OCI-LY1 (cell line): ENCODE data around the gene BZW2.

Source experiments
- H2AFZ ChIP-seq: fragments of 200-600 bp; sonication (generic), shearing (Covaris generic); 2 replicates; pipeline ENCODE4 v1.6.0; 2014; ENCODE audit warnings: antibody characterized with exemption, mild to moderate bottlenecking, low read length
- H3F3A ChIP-seq: fragments of 200-600 bp; sonication (generic), shearing (Covaris generic); 2 replicates; pipeline ENCODE4 v1.6.0; 2014; ENCODE audit warnings: mild to moderate bottlenecking, antibody characterized with exemption, low read length, moderate library complexity; ENCODE audit not compliant: insufficient read depth
- H3K27ac ChIP-seq: fragments of 200-600 bp; sonication (generic); 2 replicates; pipeline ENCODE4 v1.5.1; 2014; ENCODE audit warnings: low read length, mixed run types, mild to moderate bottlenecking, low read depth; ENCODE audit not compliant: poor library complexity, severe bottlenecking
- H3K27me3 ChIP-seq: fragments of 200-600 bp; sonication (generic); 2 replicates; pipeline ENCODE4 v1.6.0; 2014; ENCODE audit warnings: antibody characterized with exemption, mild to moderate bottlenecking, low read length, moderate library complexity; ENCODE audit not compliant: insufficient read depth
- H3K36me3 ChIP-seq: fragments of 200-600 bp; sonication (generic); 2 replicates; pipeline ENCODE4 v1.6.1; 2014; ENCODE audit warnings: mild to moderate bottlenecking, antibody characterized with exemption, low read length, moderate library complexity, mixed read lengths; ENCODE audit not compliant: insufficient read depth
- H3K4me1 ChIP-seq: fragments of 200-600 bp; sonication (generic); 2 replicates; pipeline ENCODE4 v1.5.1; 2014; ENCODE audit warnings: mild to moderate bottlenecking, low read length, moderate library complexity; ENCODE audit not compliant: insufficient read depth, severe bottlenecking
- H3K4me2 ChIP-seq: fragments of 200-600 bp; sonication (generic), shearing (Covaris generic); 2 replicates; pipeline ENCODE4 v1.6.1; 2014; ENCODE audit warnings: low read length
- H3K4me3 ChIP-seq: fragments of 200-600 bp; sonication (generic); 2 replicates; pipeline ENCODE4 v1.5.1; 2014; ENCODE audit warnings: low read length, low read depth, mild to moderate bottlenecking, mixed read lengths; ENCODE audit not compliant: poor library complexity, severe bottlenecking
- H3K79me2 ChIP-seq: fragments of 200-600 bp; shearing (Covaris generic); 2 replicates; pipeline ENCODE4 v1.6.1; 2016; ENCODE audit warnings: mixed run types, low read length, mixed read lengths; ENCODE audit not compliant: insufficient read depth
- H3K9ac ChIP-seq: fragments of 200-600 bp; sonication (generic), shearing (Covaris generic); 2 replicates; pipeline ENCODE4 v1.6.1; 2014; ENCODE audit warnings: mild to moderate bottlenecking, low read length, mixed read lengths
- H3K9me2 ChIP-seq: fragments of 200-600 bp; sonication (generic), shearing (Covaris generic); 2 replicates; pipeline ENCODE4 v1.6.1; 2014; ENCODE audit warnings: low read depth, mild to moderate bottlenecking, low read length, mixed read lengths
- H3K9me3 ChIP-seq: fragments of 200-600 bp; shearing (Covaris generic); 2 replicates; pipeline ENCODE4 v1.6.1; 2014; ENCODE audit warnings: low read length, mixed read lengths
- H4K20me1 ChIP-seq: fragments of 200-600 bp; sonication (generic), shearing (Covaris generic); 2 replicates; pipeline ENCODE4 v1.6.0; 2016; ENCODE audit warnings: mild to moderate bottlenecking, low read length; ENCODE audit not compliant: insufficient read depth
- CTCF ChIP-seq: fragments of 200-600 bp; sonication (generic), shearing (Covaris generic); IDR thresholded peaks from 2 replicates; pipeline ENCODE4 v1.5.1; 2017; ENCODE audit warnings: mild to moderate bottlenecking, antibody characterized with exemption, low read length, moderate library complexity, mixed read lengths
- EZH2 ChIP-seq: fragments of 200-600 bp; sonication (generic), shearing (Covaris generic); IDR thresholded peaks from 2 replicates; pipeline ENCODE4 v1.8.0; 2017; ENCODE audit warnings: borderline replicate concordance, mixed run types, mild to moderate bottlenecking, antibody characterized with exemption, low read length, moderate library complexity, mixed read lengths

The BZW2 gene

GRCh38 chr7:16668049-16668858, 22.3 kb downstream of the BZW2 start:
- no peak overlapping the region for H3K4me2 ChIP-seq
- H3K9ac ChIP-seq: no peak overlapping the region
- H3F3A ChIP-seq: no peaks in the 10 kb centered on the region
- H3K79me2 ChIP-seq: peaks cover 60% of the 10 kb centered on the region
- H3K27ac ChIP-seq: no peak overlapping the region
- H4K20me1 ChIP-seq: no peaks in the 10 kb centered on the region
- no peak overlapping the region for H3K4me3 ChIP-seq
- no peak overlapping the region for H2AFZ ChIP-seq
- H3K36me3 ChIP-seq: peaks cover 84% of the 10 kb centered on the region
- no peaks in the 10 kb centered on the region for H3K4me1 ChIP-seq
- H3K9me2 ChIP-seq: no peaks in the 10 kb centered on the region
- TF ChIP-seq EZH2 (no peak), CTCF (no peak)
- no peaks in the 10 kb centered on the region for H3K27me3 ChIP-seq
- no peaks in the 10 kb centered on the region; the same call in 1 of the 2 replicates for H3K9me3 ChIP-seq

- peaks cover 86% of the 10 kb centered on the region for H3K36me3 ChIP-seq
- H3K9ac ChIP-seq: no peak overlapping the region
- no peaks in the 10 kb centered on the region for H3F3A ChIP-seq
- no peak for TF ChIP-seq CTCF
- no peak for TF ChIP-seq EZH2
- no peaks in the 10 kb centered on the region for H3K9me2 ChIP-seq
- H3K4me1 ChIP-seq: no peaks in the 10 kb centered on the region
- no peak overlapping the region for H3K4me3 ChIP-seq
- no peak overlapping the region for H3K4me2 ChIP-seq
- H2AFZ ChIP-seq: no peak overlapping the region
- H4K20me1 ChIP-seq: no peaks in the 10 kb centered on the region
- H3K27ac ChIP-seq: no peak overlapping the region
- H3K79me2 ChIP-seq: peaks cover 53% of the 10 kb centered on the region
- H3K9me3 ChIP-seq: no peaks in the 10 kb centered on the region; the same call in 1 of the 2 replicates
- H3K27me3 ChIP-seq: no peaks in the 10 kb centered on the region
Observed at GRCh38 chr7:16668978-16669377, 23.0 kb downstream of the BZW2 start.

- no peak overlapping the region for H3K9ac ChIP-seq
- H3K9me2 ChIP-seq: no peaks in the 10 kb centered on the region
- H3K4me1 ChIP-seq: no peaks in the 10 kb centered on the region
- no peak for TF ChIP-seq CTCF
- no peak for TF ChIP-seq EZH2
- H3K4me3 ChIP-seq: no peak overlapping the region
- H3K9me3 ChIP-seq: no peaks in the 10 kb centered on the region; the same call in 1 of the 2 replicates
- H2AFZ ChIP-seq: no peak overlapping the region
- H4K20me1 ChIP-seq: no peaks in the 10 kb centered on the region
- H3K36me3 ChIP-seq: peaks cover 86% of the 10 kb centered on the region
- no peaks in the 10 kb centered on the region for H3F3A ChIP-seq
- no peak overlapping the region for H3K27ac ChIP-seq
- H3K79me2 ChIP-seq: peaks cover 47% of the 10 kb centered on the region
- H3K4me2 ChIP-seq: no peak overlapping the region
- no peaks in the 10 kb centered on the region for H3K27me3 ChIP-seq
Observed at GRCh38 chr7:16669581-16669980, 23.6 kb downstream of the BZW2 start.
